SK-N-SH treated with all-trans-retinoic acid at 6 μM for 48 hours (cell line): ENCODE results near the gene SCAND1.

Source experiments
- RARB ChIP-seq: fragments of 250-450 bp; sonication (Bioruptor Pico); IDR thresholded peaks from 2 replicates; pipeline ENCODE4 v1.8.0; 2021; ENCODE audit warnings: mild to moderate bottlenecking, moderate library complexity
- ZFP30 ChIP-seq: fragments of 450-650 bp; formaldehyde crosslinking; IDR thresholded peaks from 2 replicates; pipeline ENCODE4 v1.5.0; 2022; ENCODE audit warnings: mild to moderate bottlenecking, moderate library complexity

DNA sequence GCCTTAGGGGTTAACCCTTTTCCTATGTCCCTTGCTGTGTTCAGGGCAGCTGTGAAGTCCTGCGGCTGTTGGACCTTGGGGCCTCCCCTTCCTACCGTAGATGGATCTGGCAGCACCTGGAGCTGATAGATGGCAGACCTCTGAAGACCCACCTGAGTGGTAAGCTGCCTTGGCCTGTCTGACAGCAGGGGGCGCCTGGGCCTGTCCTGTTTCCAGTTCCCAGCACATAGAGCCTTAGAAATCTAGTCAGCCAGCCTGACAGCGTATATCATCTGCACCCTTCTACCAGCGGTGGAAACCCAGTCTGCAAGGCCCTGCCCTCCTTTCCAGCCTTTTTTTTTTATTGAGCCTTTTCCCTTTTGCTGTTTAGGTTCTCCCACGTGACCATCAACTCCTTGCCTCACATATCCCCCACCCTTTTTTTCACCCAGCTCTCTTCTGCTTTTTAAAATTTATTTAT is 40.7 kb upstream of the SCAND1 start:
- TF ChIP-seq RARB (CRISPR knock-in tag) (no peak), ZFP30 (CRISPR knock-in tag) (no peak)
